Naive thymus-derived CD4-positive, alpha-beta T cell (primary cell): ENCODE data around the gene NOCT. TPM values are rescaled to one million over a fixed set of nuclear protein-coding genes. Genes with fewer than 3 reads are reported as not detected.
"Not testable (repeated sequence)": the region's sequence is repeated elsewhere in the genome, so short reads cannot be mapped to it uniquely, and the experiment has no call there.

Experiments used
- ATAC-seq: fragments of 150-1000 bp; cut with Tn5 transposase; 2 replicates; pipeline ENCODE4 v1.10.0; 2021; ENCODE audit warnings: mild to moderate bottlenecking, moderate library complexity
- CTCF ChIA-PET: fragments of 350-600 bp; sonication (Branson Sonifier 250); formaldehyde crosslinking; loops from one replicate; lab custom pipeline; 2021; ENCODE audit warnings: antibody characterized with exemption; lab: Charles Lee
- POLR2A ChIA-PET: fragments of 350-600 bp; sonication (Branson Sonifier 250); formaldehyde crosslinking; loops from one replicate; lab custom pipeline; 2021; ENCODE audit warnings: antibody characterized with exemption, inconsistent platforms; lab: Charles Lee
- DNase-seq, 9 donors: peaks; one replicate each; pipeline versions ENCODE4 v3.0.0 to v3.0.0-alpha.2; 2020 to 2022; ENCODE audit warnings: mixed read lengths in 1 of 9
- H3K27ac ChIP-seq: one replicate; pipeline ENCODE4 v1.7.0; 2013; ENCODE audit warnings: mild to moderate bottlenecking, low read depth, low read length, moderate library complexity
- H3K27me3 ChIP-seq, 2 donors: one replicate each; pipeline ENCODE4 v1.7.0; 2013; ENCODE audit warnings: low read length in 2 of 2, mild to moderate bottlenecking in 2 of 2, moderate library complexity in 2 of 2; ENCODE audit not compliant: control insufficient read depth in 2 of 2, insufficient read depth in 2 of 2
- H3K36me3 ChIP-seq, 3 experiments: 1 replicate in 2 of 3; 2 replicates in 1 of 3; pipeline ENCODE4 v1.7.0; 2013; ENCODE audit warnings: low read length in 3 of 3, mild to moderate bottlenecking in 3 of 3, moderate library complexity in 1 of 3; ENCODE audit not compliant: insufficient read depth in 3 of 3, control insufficient read depth in 2 of 3
- H3K4me1 ChIP-seq, 2 donors: one replicate each; pipeline ENCODE4 v1.7.0; 2013; ENCODE audit warnings: low read length in 2 of 2, mild to moderate bottlenecking in 2 of 2, moderate library complexity in 1 of 2; ENCODE audit not compliant: control insufficient read depth in 2 of 2, insufficient read depth in 2 of 2
- H3K4me3 ChIP-seq: 2 replicates; pipeline ENCODE4 v1.7.0; 2013; ENCODE audit warnings: mild to moderate bottlenecking, low read length
- H3K9me3 ChIP-seq, 3 experiments: 1 replicate in 2 of 3; 2 replicates in 1 of 3; pipeline ENCODE4 v1.7.0; 2013; ENCODE audit warnings: low read length in 3 of 3; ENCODE audit not compliant: control insufficient read depth in 2 of 3
- H3K27ac Mint-ChIP-seq, 9 donors: one replicate each; pipeline ENCODE4 v1.8.0; 2020 to 2022; ENCODE audit warnings: mixed read lengths in 9 of 9, mild to moderate bottlenecking in 8 of 9, moderate library complexity in 5 of 9, inconsistent platforms in 2 of 9
- H3K27me3 Mint-ChIP-seq, 5 donors: one replicate each; pipeline ENCODE4 v1.8.0; 2021 to 2022; ENCODE audit warnings: mixed read lengths in 5 of 5, mild to moderate bottlenecking in 1 of 5
- H3K36me3 Mint-ChIP-seq, 5 donors: one replicate each; pipeline ENCODE4 v1.8.0; 2020 to 2022; ENCODE audit warnings: mixed read lengths in 5 of 5, mild to moderate bottlenecking in 3 of 5, inconsistent platforms in 1 of 5
- H3K4me1 Mint-ChIP-seq, 7 donors: one replicate each; pipeline ENCODE4 v1.8.0; 2020 to 2022; ENCODE audit warnings: mixed read lengths in 7 of 7, mild to moderate bottlenecking in 3 of 7, inconsistent platforms in 1 of 7
- H3K4me3 Mint-ChIP-seq, 10 donors: one replicate each; pipeline ENCODE4 v1.8.0; 2020 to 2022; ENCODE audit warnings: mild to moderate bottlenecking in 10 of 10, mixed read lengths in 10 of 10, moderate library complexity in 6 of 10, inconsistent platforms in 2 of 10
- H3K9me3 Mint-ChIP-seq, 11 donors: one replicate each; pipeline ENCODE4 v1.8.0; 2020 to 2022; ENCODE audit warnings: mixed read lengths in 11 of 11, mild to moderate bottlenecking in 4 of 11, inconsistent platforms in 1 of 11, moderate library complexity in 1 of 11
- intact Hi-C, 2 donors: fragments of 100-400 bp; cut with micrococcal nuclease; formaldehyde crosslinking; loops; one replicate each; pipeline ENCODE4 v1.15.1; 2023
- polyA plus RNA-seq, 2 donors: library from polyadenylated mRNA; unstranded; fragments of 300-500 nt; fragmentation: Illumina TruSeq; gene quantifications; one replicate each; pipeline ENCODE4 v1.2.3, GENCODE V29; 2021
- total RNA-seq, 6 experiments: library from RNA in 5 of 6; stranded (reverse) in 5 of 6; gene quantifications; 1 replicate in 5 of 6; 2 replicates in 1 of 6; pipeline ENCODE4 v1.2.3 and lab custom pipeline; 2021 to 2026

Gene NOCT
- total and polyA plus RNA-seq, 7 experiments from 2014 or later, result 0.12 to 33.7 (median 1.7) TPM

GRCh38 chr4:139007640-139008039 is 7.9 kb upstream of the NOCT start:
- POLR2A ChIA-PET, result no interaction called here
- no peak overlapping the region for H3K27ac ChIP-seq

GRCh38 chr4:139008278-139008677 is 7.3 kb upstream of the NOCT start:
- H3K36me3 Mint-ChIP-seq, H3K4me1 Mint-ChIP-seq, H3K27ac ChIP-seq, H3K9me3 Mint-ChIP-seq, ATAC-seq, H3K9me3 ChIP-seq, H3K4me3 ChIP-seq, DNase-seq, CTCF ChIA-PET, H3K27me3 ChIP-seq, H3K27me3 Mint-ChIP-seq, H3K36me3 ChIP-seq, H3K27ac Mint-ChIP-seq, H3K4me1 ChIP-seq, H3K4me3 Mint-ChIP-seq, POLR2A ChIA-PET, intact Hi-C loops: not testable (repeated sequence)

More at GRCh38 chr4:139007640-139008039, 7.9 kb upstream of the NOCT start:
- no peaks in the 10 kb centered on the region for H3K27me3 Mint-ChIP-seq
- DNase-seq (no peak), ATAC-seq (no peak)
- H3K27ac Mint-ChIP-seq, result no peak overlapping the region
- no peaks in the 10 kb centered on the region for H3K27me3 ChIP-seq
- no peak overlapping the region for H3K4me3 Mint-ChIP-seq
- no peaks in the 10 kb centered on the region for H3K4me1 ChIP-seq
- H3K4me1 Mint-ChIP-seq, result no peaks in the 10 kb centered on the region
- CTCF ChIA-PET, result no interaction called here
- no peak overlapping the region for H3K4me3 ChIP-seq
- H3K36me3 ChIP-seq, result no peaks in the 10 kb centered on the region
- H3K9me3 ChIP-seq, result no peaks in the 10 kb centered on the region
- intact Hi-C loops, result no loop called here
- peaks cover 0 to 3% (median 0%) of the 10 kb centered on the region in 11 donors for H3K9me3 Mint-ChIP-seq
- H3K36me3 Mint-ChIP-seq, result peaks cover 0 to 5% (median 0%) of the 10 kb centered on the region in 5 donors

- H3K36me3 ChIP-seq, result no peaks in the 10 kb centered on the region
- POLR2A ChIA-PET, result no interaction called here
- intact Hi-C loops, result loop anchor here in 1 of 2 donors (10.0 kb wide), 1 partner anchor 1365 kb away; the partner anchor contains the start of gene SCOC
- H3K4me3 ChIP-seq, result no peak overlapping the region
- no peaks in the 10 kb centered on the region for H3K27me3 ChIP-seq
- DNase-seq, result no peak
- H3K4me1 ChIP-seq, result peaks cover 1 to 2% of the 10 kb centered on the region in 2 donors
- no peaks in the 10 kb centered on the region for H3K9me3 ChIP-seq
- Mint-ChIP-seq H3K36me3 (peaks cover 0 to 5% (median 0%) of the 10 kb centered on the region in 5 donors), H3K4me3 (no peak overlapping the region), H3K27me3 (no peaks in the 10 kb centered on the region), H3K9me3 (peaks cover 0 to 3% (median 0%) of the 10 kb centered on the region in 11 donors), H3K27ac (no peak overlapping the region), H3K4me1 (peaks cover 2 to 11% (median 6%) of the 10 kb centered on the region in 7 donors)
- ATAC-seq, result no peak
- no peak overlapping the region for H3K27ac ChIP-seq
- CTCF ChIA-PET, result no interaction called here
These were observed 5.9 kb upstream of the NOCT start for GRCh38 chr4:139009702-139010101.

- DNase-seq (no peak), ATAC-seq (no peak)
- ChIA-PET POLR2A (no interaction called here), CTCF (no interaction called here)
- peaks cover 8 to 19% (median 15%) of the 10 kb centered on the region in 7 donors for H3K4me1 Mint-ChIP-seq
- Histone ChIP-seq H3K9me3 (no peaks in the 10 kb centered on the region), H3K36me3 (no peaks in the 10 kb centered on the region), H3K27ac (no peak overlapping the region), H3K27me3 (no peaks in the 10 kb centered on the region), H3K4me1 (peaks cover 6 to 7% of the 10 kb centered on the region in 2 donors), H3K4me3 (no peak overlapping the region)
- H3K27ac Mint-ChIP-seq, result peak overlapping the region in 2 of 9 donors; percentile 20 to 52
- H3K36me3 Mint-ChIP-seq, result peaks cover 0 to 5% (median 0%) of the 10 kb centered on the region in 5 donors
- H3K4me3 Mint-ChIP-seq, result no peak overlapping the region
- intact Hi-C loops, result loop anchor here in 1 of 2 donors (10.0 kb wide), 1 partner anchor 1363 kb away; the partner anchor contains the start of gene SCOC
- H3K9me3 Mint-ChIP-seq, result peaks cover 0 to 3% (median 0%) of the 10 kb centered on the region in 11 donors
- no peaks in the 10 kb centered on the region for H3K27me3 Mint-ChIP-seq
These were observed 4.2 kb upstream of the NOCT start for GRCh38 chr4:139011225-139011950.

GRCh38 chr4:139014371-139015268 is 961 bp upstream of the NOCT start:
- intact Hi-C loops, result loop anchor here (1.0 to 10.0 kb wide), 18 partner anchors 16 to 1510 kb away; partner anchors contain the start of genes ELMOD2 (in 2 of the 2), NAA15 (in 2 of the 2), SCOC (in 2 of the 2) and SETD7 (in 2 of the 2)
- H3K9me3 ChIP-seq, result no peaks in the 10 kb centered on the region
- no peak for DNase-seq
- peaks cover 11 to 37% (median 19%) of the 10 kb centered on the region in 7 donors for H3K4me1 Mint-ChIP-seq
- H3K4me3 Mint-ChIP-seq, result peak overlapping the region; percentile 82 to 93 (median 88)
- H3K4me3 ChIP-seq, result peak overlapping the region; percentile 65
- H3K4me1 ChIP-seq, result peaks cover 7 to 10% of the 10 kb centered on the region in 2 donors
- H3K27ac Mint-ChIP-seq, result peak overlapping the region; percentile 76 to 99 (median 94)
- ATAC-seq, result peak; percentile 1
- H3K27me3 Mint-ChIP-seq, result no peaks in the 10 kb centered on the region
- ChIA-PET POLR2A (interaction anchor here (0.9 to 2.0 kb wide), 8 partner anchors 15 to 542 kb away, joined by 3 to 7 read pairs (median 4); partner anchors contain the start of genes NAA15 and SETD7), CTCF (interaction anchor here (1.0 to 2.1 kb wide), 2 partner anchors 16 to 72 kb away, joined by 4 to 13 read pairs; no protein-coding TSS in a partner anchor)
- H3K9me3 Mint-ChIP-seq, result no peaks in the 10 kb centered on the region
- no peaks in the 10 kb centered on the region for H3K27me3 ChIP-seq
- peaks cover 0 to 8% (median 0%) of the 10 kb centered on the region in 5 donors for H3K36me3 Mint-ChIP-seq
- no peaks in the 10 kb centered on the region for H3K36me3 ChIP-seq
- H3K27ac ChIP-seq, result peak overlapping the region; percentile 91

GRCh38 chr4:139015948-139016471 is 429 bp downstream of the NOCT start:
- Mint-ChIP-seq H3K27ac (peak overlapping the region; percentile 56 to 99 (median 90)), H3K9me3 (no peaks in the 10 kb centered on the region), H3K4me1 (peaks cover 14 to 46% (median 24%) of the 10 kb centered on the region in 7 donors), H3K4me3 (peak overlapping the region; percentile 82 to 93 (median 88)), H3K27me3 (no peaks in the 10 kb centered on the region), H3K36me3 (peaks cover 0 to 11% (median 0%) of the 10 kb centered on the region in 5 donors)
- Histone ChIP-seq H3K27me3 (no peaks in the 10 kb centered on the region), H3K4me1 (peaks cover 7 to 10% of the 10 kb centered on the region in 2 donors), H3K27ac (peak overlapping the region; percentile 91), H3K4me3 (peak overlapping the region; percentile 65), H3K9me3 (no peaks in the 10 kb centered on the region), H3K36me3 (no peaks in the 10 kb centered on the region)
- POLR2A ChIA-PET, result interaction anchor here (0.6 to 2.0 kb wide), 9 partner anchors 34 to 541 kb away, joined by 3 to 7 read pairs (median 4); partner anchors contain the start of genes NAA15 and SETD7
- DNase-seq, result peak in 1 of 9 donors; percentile 26
- CTCF ChIA-PET, result interaction anchor here (2.1 kb wide), 1 partner anchor 15 kb away, joined by 13 read pairs; no protein-coding TSS in a partner anchor
- ATAC-seq, result peak; percentile 11
- intact Hi-C loops, result loop anchor here (1.0 to 10.0 kb wide), 18 partner anchors 14 to 1508 kb away; partner anchors contain the start of genes ELMOD2 (in 2 of the 2), NAA15 (in 2 of the 2), SCOC (in 2 of the 2) and SETD7 (in 2 of the 2)
